Endothelial cell of umbilical vein (primary cell): ENCODE measurements around the gene OR7D2. TPM values are rescaled to one million over a fixed set of nuclear protein-coding genes. Genes with fewer than 3 reads are reported as not detected.

Experiments
- BruUV-seq: library from RNA; stranded (reverse); fragments of 400-500 nt; replicated peaks from 2 replicates; lab custom pipeline; 2021; lab: Mats Ljungman, UMichigan
- CTCF ChIA-PET: fragments of 300-600, 350-600 bp; sonication (Branson Sonifier 250); formaldehyde crosslinking; loops from one replicate; lab custom pipeline; 2021; ENCODE audit warnings: antibody characterized with exemption, inconsistent platforms; lab: Charles Lee
- POLR2A ChIA-PET: fragments of 300-600, 350-600 bp; sonication (Branson Sonifier 250); formaldehyde crosslinking; loops from one replicate; lab custom pipeline; 2021; ENCODE audit warnings: antibody characterized with exemption, inconsistent platforms; lab: Charles Lee
- DNase-seq: peaks from one replicate; pipeline ENCODE4 v3.0.0-alpha.2; 2011; ENCODE audit warnings: low read depth, low spot score
- FAIRE-seq: peaks from 2 replicates; lab custom pipeline; 2011; peaks lifted over from hg19 to GRCh38; lab: Jason Lieb, UNC
- H2AFZ ChIP-seq: 2 replicates; pipeline ENCODE4 v1.6.0; 2012; ENCODE audit warnings: low read depth, low read length, control low read depth, inconsistent platforms
- H3K27ac ChIP-seq: 2 replicates; pipeline ENCODE4 v1.5.1; 2011; ENCODE audit warnings: low read depth, mild to moderate bottlenecking, control low read depth, low read length, moderate library complexity; ENCODE audit not compliant: insufficient read depth
- H3K27me3 ChIP-seq, 2 experiments: 2 replicates each; pipeline versions ENCODE4 v1.6.0 to v1.6.1; 2011; ENCODE audit warnings: low read length in 2 of 2, mixed read lengths in 1 of 2; ENCODE audit not compliant: control insufficient read depth in 2 of 2, insufficient read depth in 2 of 2
- H3K36me3 ChIP-seq, 2 experiments: 2 replicates in 1 of 2; 3 replicates in 1 of 2; pipeline ENCODE4 v1.5.1; 2011; ENCODE audit warnings: low read length in 2 of 2, mild to moderate bottlenecking in 1 of 2, moderate library complexity in 1 of 2; ENCODE audit not compliant: control insufficient read depth in 2 of 2, insufficient read depth in 2 of 2; ENCODE audit errors: extremely low read depth in 1 of 2
- H3K4me1 ChIP-seq: 3 replicates; pipeline ENCODE4 v1.5.1; 2011; ENCODE audit warnings: mild to moderate bottlenecking, low read length; ENCODE audit not compliant: control insufficient read depth, insufficient read depth; ENCODE audit errors: extremely low read depth
- H3K4me2 ChIP-seq: 2 replicates; pipeline ENCODE4 v1.6.1; 2011; ENCODE audit warnings: low read length, control low read depth, mixed read lengths; ENCODE audit not compliant: insufficient read depth
- H3K4me3 ChIP-seq, 3 experiments: fragments of 200-600 bp in 1 of 3; sonication (generic), shearing (Covaris generic) in 1 of 3; replicated peaks in 1 of 3; 2 replicates each; pipeline ENCODE4 v1.5.1; 2011 to 2016; ENCODE audit warnings: control low read depth in 3 of 3, low read length in 3 of 3, mild to moderate bottlenecking in 2 of 3, inconsistent platforms in 1 of 3, low read depth in 1 of 3, moderate library complexity in 1 of 3; ENCODE audit not compliant: insufficient read depth in 1 of 3
- H3K79me2 ChIP-seq: 2 replicates; pipeline ENCODE4 v1.6.0; 2012; ENCODE audit warnings: low read length, inconsistent platforms; ENCODE audit not compliant: control insufficient read depth, insufficient read depth
- H3K9ac ChIP-seq: replicated peaks from 2 replicates; pipeline ENCODE3; 2011; ENCODE audit warnings: low read length, control low read depth; ENCODE audit not compliant: insufficient read depth; ENCODE audit errors: extremely low read depth
- H3K9me1 ChIP-seq: replicated peaks from 3 replicates; pipeline ENCODE4 v1.6.0; 2011; ENCODE audit warnings: mild to moderate bottlenecking, low read length; ENCODE audit not compliant: control insufficient read depth, insufficient read depth; ENCODE audit errors: extremely low read depth
- H3K9me3 ChIP-seq: replicated peaks from 2 replicates; pipeline ENCODE4 v1.5.1; 2012; ENCODE audit warnings: low read length, inconsistent platforms; ENCODE audit not compliant: control insufficient read depth, insufficient read depth
- H4K20me1 ChIP-seq: replicated peaks from 2 replicates; pipeline ENCODE3; 2011; ENCODE audit warnings: mild to moderate bottlenecking, low read length; ENCODE audit not compliant: control insufficient read depth, insufficient read depth; ENCODE audit errors: extremely low read depth
- EZH2 ChIP-seq: IDR thresholded peaks from 2 replicates; pipeline ENCODE4 v1.6.1; 2012; ENCODE audit warnings: borderline replicate concordance, low read depth, mild to moderate bottlenecking, moderate library complexity, low read length, inconsistent platforms; ENCODE audit not compliant: severe bottlenecking
- FOS ChIP-seq: IDR thresholded peaks from 2 replicates; pipeline ENCODE4 v1.6.1; 2011; ENCODE audit warnings: mild to moderate bottlenecking, low read length, moderate library complexity, borderline replicate concordance; ENCODE audit not compliant: insufficient read depth
- GATA2 ChIP-seq: IDR thresholded peaks from 2 replicates; pipeline ENCODE4 v1.7.0; 2011; ENCODE audit warnings: low read depth, mild to moderate bottlenecking, moderate library complexity, mixed read lengths, low read length; ENCODE audit not compliant: insufficient read length, insufficient read depth
- JUN ChIP-seq: IDR thresholded peaks from 2 replicates; pipeline ENCODE4 v1.6.1; 2011; ENCODE audit warnings: borderline replicate concordance, low read depth; ENCODE audit not compliant: insufficient read length, insufficient read depth
- MYC ChIP-seq: IDR thresholded peaks from one replicate; pipeline ENCODE4 v1.6.1; 2011; ENCODE audit warnings: mild to moderate bottlenecking, low read depth, low read length
- POLR2A ChIP-seq: IDR thresholded peaks from 2 replicates; pipeline ENCODE4 v1.6.1; 2012; ENCODE audit warnings: low read depth, mild to moderate bottlenecking, control low read depth, low read length
- POLR2AphosphoS5 ChIP-seq: IDR thresholded peaks from 2 replicates; pipeline ENCODE4 v1.6.1; 2012; ENCODE audit warnings: low read depth, mild to moderate bottlenecking, control low read depth, low read length, moderate library complexity; ENCODE audit not compliant: insufficient read depth
- dilution Hi-C: fragments of 300-500 bp; cut with MboI; formaldehyde crosslinking; loops from one replicate; pipeline ENCODE4 v1.15.0; 2019; ENCODE audit warnings: low sequenced_read_pairs; ENCODE audit not compliant: extremely low pct_ligation_motif_present
- intact Hi-C: fragments of 100-400 bp; cut with micrococcal nuclease; formaldehyde crosslinking; loops from one replicate; pipeline ENCODE4 v1.10.0; 2022
- polyA plus RNA-seq, 4 experiments: library from polyadenylated mRNA; depleted of rRNA in 3 of 4; stranded (reverse) in 3 of 4; unstranded in 1 of 4; fragments of >200 nt; gene quantifications; 2 replicates each; pipeline versions ENCODE4 v1.2.1 to v1.2.3, GENCODE V29; 2011 to 2012; ENCODE audit warnings: missing spikeins in 1 of 4
- total RNA-seq: library from RNA; stranded (reverse); gene quantifications from 2 replicates; pipeline ENCODE4 v1.2.3, GENCODE V29; 2021
- TF ChIP-seq, protein P1 (sequence below): IDR thresholded peaks from 2 replicates; pipeline ENCODE4 v1.6.1; 2011; ENCODE audit not compliant: insufficient read depth, insufficient read length
- TF ChIP-seq, protein P2 (sequence below), 2 donors: IDR thresholded peaks; 1 replicate in 1 of 2; 2 replicates in 1 of 2; pipeline ENCODE4 v1.5.1; 2011; ENCODE audit warnings: low read length in 2 of 2, mild to moderate bottlenecking in 2 of 2, moderate library complexity in 2 of 2, control low read depth in 1 of 2, inconsistent platforms in 1 of 2, low read depth in 1 of 2; ENCODE audit not compliant: insufficient read depth in 1 of 2; ENCODE audit errors: extremely low read depth in 1 of 2

Gene OR7D2
- total and polyA plus RNA-seq, 2 donors (not counting 3 experiments of a cell fraction or from before 2014, with no cell fraction given): not detected

DNA sequence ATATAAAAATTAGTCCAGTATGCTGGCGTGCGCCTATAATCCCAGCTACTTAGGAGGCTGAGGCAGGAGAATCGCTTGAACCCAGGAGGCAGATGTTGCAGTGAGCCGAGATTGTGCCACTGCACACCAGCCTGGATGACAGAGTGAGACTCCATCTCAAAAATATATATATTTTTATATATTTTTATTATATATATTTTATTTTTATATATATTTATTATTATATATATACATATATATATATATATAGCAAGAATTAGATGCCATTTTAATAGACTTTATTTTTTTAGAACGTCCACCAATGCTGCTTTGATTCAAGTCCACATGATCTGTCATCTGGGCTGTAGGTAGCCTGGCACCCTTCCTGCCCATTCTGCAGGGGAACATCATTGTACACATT lies 3.5 kb upstream of the OR7D2 start:
- TF ChIP-seq POLR2AphosphoS5 (no peak), GATA2 (no peak), POLR2A (no peak), MYC (no peak)
- ChIA-PET POLR2A (no interaction called here), CTCF (no interaction called here)
- intact Hi-C loops (no loop called here), dilution Hi-C loops (no loop called here)
- H3K9me3 ChIP-seq: no peaks in the 10 kb centered on the region
- H3K4me3 ChIP-seq: no peak overlapping the region
- no peaks in the 10 kb centered on the region for H3K9me1 ChIP-seq
- no peaks in the 10 kb centered on the region for H4K20me1 ChIP-seq
- no peaks in the 10 kb centered on the region for H3K27me3 ChIP-seq
- no peak overlapping the region for H3K9ac ChIP-seq
- no TSS peak for BruUV-seq
- no peak overlapping the region for H3K27ac ChIP-seq
- no peaks in the 10 kb centered on the region for H3K79me2 ChIP-seq
- no peaks in the 10 kb centered on the region for H3K4me1 ChIP-seq
- no peaks in the 10 kb centered on the region for H3K36me3 ChIP-seq
- no peak overlapping the region for H3K4me2 ChIP-seq
- FAIRE-seq (no peak), DNase-seq (no peak)
- no peak overlapping the region for H2AFZ ChIP-seq

DNA sequence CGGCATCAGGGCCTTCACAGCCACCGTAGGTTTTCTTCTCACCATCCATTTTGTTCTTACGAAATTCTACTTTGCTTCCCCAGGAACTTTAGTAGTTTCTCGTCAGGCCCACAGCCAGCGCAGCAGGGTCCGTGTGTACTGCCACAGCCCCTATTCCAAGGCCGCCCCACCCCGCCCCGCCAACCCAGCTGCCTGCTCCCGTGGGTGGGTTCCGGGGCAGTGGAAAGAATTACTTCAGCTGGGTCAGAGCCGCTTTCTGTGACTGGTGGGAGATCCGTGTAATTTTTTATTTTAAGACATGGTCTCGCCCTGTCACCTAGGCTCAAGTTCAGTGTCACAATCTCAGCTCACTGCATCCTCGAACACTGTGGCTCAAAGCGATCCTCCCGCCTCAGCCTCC lies 4.2 kb downstream of the OR7D2 start:
- intact Hi-C loops (no loop called here), dilution Hi-C loops (no loop called here)
- no peaks in the 10 kb centered on the region for H3K9me3 ChIP-seq
- FAIRE-seq (no peak), DNase-seq (no peak)
- ChIA-PET POLR2A (no interaction called here), CTCF (no interaction called here)
- H3K27me3 ChIP-seq: no peaks in the 10 kb centered on the region
- H3K79me2 ChIP-seq: no peaks in the 10 kb centered on the region
- no peak overlapping the region for H3K4me3 ChIP-seq
- TF ChIP-seq POLR2AphosphoS5: no peak
- no peak for TF ChIP-seq JUN
- TF ChIP-seq, protein P1, sequence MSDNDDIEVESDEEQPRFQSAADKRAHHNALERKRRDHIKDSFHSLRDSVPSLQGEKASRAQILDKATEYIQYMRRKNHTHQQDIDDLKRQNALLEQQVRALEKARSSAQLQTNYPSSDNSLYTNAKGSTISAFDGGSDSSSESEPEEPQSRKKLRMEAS: no peak
- TF ChIP-seq, protein P2, sequence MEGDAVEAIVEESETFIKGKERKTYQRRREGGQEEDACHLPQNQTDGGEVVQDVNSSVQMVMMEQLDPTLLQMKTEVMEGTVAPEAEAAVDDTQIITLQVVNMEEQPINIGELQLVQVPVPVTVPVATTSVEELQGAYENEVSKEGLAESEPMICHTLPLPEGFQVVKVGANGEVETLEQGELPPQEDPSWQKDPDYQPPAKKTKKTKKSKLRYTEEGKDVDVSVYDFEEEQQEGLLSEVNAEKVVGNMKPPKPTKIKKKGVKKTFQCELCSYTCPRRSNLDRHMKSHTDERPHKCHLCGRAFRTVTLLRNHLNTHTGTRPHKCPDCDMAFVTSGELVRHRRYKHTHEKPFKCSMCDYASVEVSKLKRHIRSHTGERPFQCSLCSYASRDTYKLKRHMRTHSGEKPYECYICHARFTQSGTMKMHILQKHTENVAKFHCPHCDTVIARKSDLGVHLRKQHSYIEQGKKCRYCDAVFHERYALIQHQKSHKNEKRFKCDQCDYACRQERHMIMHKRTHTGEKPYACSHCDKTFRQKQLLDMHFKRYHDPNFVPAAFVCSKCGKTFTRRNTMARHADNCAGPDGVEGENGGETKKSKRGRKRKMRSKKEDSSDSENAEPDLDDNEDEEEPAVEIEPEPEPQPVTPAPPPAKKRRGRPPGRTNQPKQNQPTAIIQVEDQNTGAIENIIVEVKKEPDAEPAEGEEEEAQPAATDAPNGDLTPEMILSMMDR (IDR thresholded peaks at IDR 0.05; ENCODE audit: extremely low read depth in 1 of 2, insufficient read depth in 1 of 2, low read depth in 1 of 2, low read length in 2 of 2): no peak
- no peak for TF ChIP-seq MYC
- no peak for TF ChIP-seq EZH2
- TF ChIP-seq GATA2: no peak
- no peak for TF ChIP-seq FOS
- TF ChIP-seq POLR2A: no peak
- no peak overlapping the region for H3K4me2 ChIP-seq
- BruUV-seq: no TSS peak
- no peak overlapping the region for H3K27ac ChIP-seq
- H3K36me3 ChIP-seq: no peaks in the 10 kb centered on the region
- no peak overlapping the region for H2AFZ ChIP-seq
- H3K4me1 ChIP-seq: no peaks in the 10 kb centered on the region
- no peaks in the 10 kb centered on the region for H4K20me1 ChIP-seq
- no peak overlapping the region for H3K9ac ChIP-seq
- H3K9me1 ChIP-seq: no peaks in the 10 kb centered on the region
